PC-9 (cell line): ENCODE data around the gene PPM1J. TPM values are rescaled to one million over a fixed set of nuclear protein-coding genes. Genes with fewer than 3 reads are reported as not detected.

Experiments used
- BruUV-seq: library from RNA; stranded (reverse); fragments of 400-500 nt; replicated peaks from 2 replicates; lab custom pipeline; 2021; lab: Mats Ljungman, UMichigan
- CTCF ChIA-PET: fragments of 300-600 bp; sonication (Branson Sonifier 250); formaldehyde crosslinking; loops from one replicate; lab custom pipeline; 2022; ENCODE audit warnings: antibody characterized with exemption; lab: Charles Lee
- POLR2A ChIA-PET: fragments of 300-600 bp; sonication (Branson Sonifier 250); formaldehyde crosslinking; loops from one replicate; lab custom pipeline; 2022; ENCODE audit warnings: antibody characterized with exemption; ENCODE audit not compliant: unreplicated experiment; lab: Charles Lee
- DNase-seq, 2 experiments: peaks; one replicate each; pipeline versions ENCODE4 v3.0.0 to v3.0.0-alpha.2; 2015 to 2022; ENCODE audit warnings: mixed read lengths in 1 of 2
- H2AFZ ChIP-seq: fragments of 200-600 bp; sonication (generic); 2 replicates; pipeline ENCODE4 v1.8.1; 2017; ENCODE audit warnings: antibody characterized with exemption
- H3F3A ChIP-seq: fragments of 200-600 bp; sonication (generic); 2 replicates; pipeline ENCODE4 v1.8.1; 2017; ENCODE audit warnings: antibody characterized with exemption, mild to moderate bottlenecking, low read depth; ENCODE audit not compliant: insufficient read depth
- H3K27ac ChIP-seq: fragments of 200-600 bp; sonication (generic); 2 replicates; pipeline ENCODE4 v1.6.1; 2016; ENCODE audit warnings: mixed run types
- H3K27me3 ChIP-seq: fragments of 200-600 bp; sonication (generic); 2 replicates; pipeline ENCODE4 v1.6.1; 2016; ENCODE audit warnings: low read depth, mixed run types; ENCODE audit not compliant: insufficient read depth
- H3K36me3 ChIP-seq: fragments of 200-600 bp; sonication (generic); 2 replicates; pipeline ENCODE4 v1.6.1; 2016; ENCODE audit warnings: low read depth, mixed run types
- H3K4me1 ChIP-seq: fragments of 200-600 bp; sonication (generic); replicated peaks from 2 replicates; pipeline ENCODE4 v1.6.1; 2016; ENCODE audit warnings: mixed run types; ENCODE audit not compliant: insufficient read depth
- H3K4me2 ChIP-seq: fragments of 200-600 bp; sonication (generic); 2 replicates; pipeline ENCODE4 v1.6.1; 2017; ENCODE audit warnings: mixed run types
- H3K4me3 ChIP-seq: fragments of 200-600 bp; sonication (generic); 2 replicates; pipeline ENCODE4 v1.6.1; 2016; ENCODE audit warnings: mixed run types
- H3K79me2 ChIP-seq: fragments of 200-600 bp; sonication (generic); 2 replicates; pipeline ENCODE4 v1.6.1; 2017; ENCODE audit warnings: low read depth, mixed run types
- H3K9me2 ChIP-seq: fragments of 200-600 bp; sonication (generic); 2 replicates; pipeline ENCODE4 v1.8.1; 2017; ENCODE audit warnings: mild to moderate bottlenecking; ENCODE audit not compliant: insufficient read depth
- H3K9me3 ChIP-seq: fragments of 200-600 bp; sonication (generic); 2 replicates; pipeline ENCODE4 v1.8.1; 2016; ENCODE audit warnings: low read depth; ENCODE audit not compliant: insufficient read depth
- H4K20me1 ChIP-seq: fragments of 200-600 bp; sonication (generic); 2 replicates; pipeline ENCODE4 v1.8.1; 2017; ENCODE audit not compliant: insufficient read depth
- CTCF ChIP-seq: fragments of 200-600 bp; sonication (generic); conservative IDR thresholded peaks from 2 replicates; pipeline ENCODE4 v1.6.1; 2017; ENCODE audit warnings: mixed run types, antibody characterized with exemption, mild to moderate bottlenecking, moderate library complexity
- EZH2 ChIP-seq: fragments of 200-600 bp; sonication (generic); IDR thresholded peaks from 2 replicates; pipeline ENCODE4 v1.8.0; 2017; ENCODE audit warnings: antibody characterized with exemption, low read depth
- intact Hi-C: fragments of 100-400 bp; cut with micrococcal nuclease; formaldehyde crosslinking; loops from one replicate; pipeline ENCODE4 v1.10.0; 2022; ENCODE audit not compliant: unreplicated experiment
- total RNA-seq: library from RNA; stranded (reverse); gene quantifications from 2 replicates; pipeline ENCODE4 v1.2.3, GENCODE V29; 2021

Gene PPM1J
- total RNA-seq, 1 experiment from 2014 or later = 6.0 TPM

- Histone ChIP-seq H3K9me2 (no peaks in the 10 kb centered on the region), H3K4me1 (peaks cover 75% of the 10 kb centered on the region), H3K27ac (no peak overlapping the region), H3K27me3 (no peaks in the 10 kb centered on the region), H3K4me3 (no peak overlapping the region), H2AFZ (no peak overlapping the region), H3K4me2 (no peak overlapping the region), H4K20me1 (no peaks in the 10 kb centered on the region), H3K36me3 (peaks cover 27% of the 10 kb centered on the region), H3K79me2 (peaks cover 44% of the 10 kb centered on the region), H3F3A (peaks cover 53% of the 10 kb centered on the region), H3K9me3 (no peaks in the 10 kb centered on the region)
- POLR2A ChIA-PET = interaction anchor here (0.6 to 0.7 kb wide), 2 partner anchors 28 to 889 kb away, joined by 3 to 5 read pairs; no protein-coding TSS in a partner anchor
- TF ChIP-seq EZH2 (no peak), CTCF (no peak)
- no TSS peak for BruUV-seq
- no peak for DNase-seq
- intact Hi-C loops = loop anchor here (10.0 kb wide), 1 partner anchor 238 kb away; no protein-coding TSS in a partner anchor
- CTCF ChIA-PET = no interaction called here
Observed at GRCh38 chr1:112702420-112703261, 12.5 kb downstream of the PPM1J start.

GRCh38 chr1:112702067-112702395 is 13.1 kb downstream of the PPM1J start:
- ChIA-PET POLR2A (interaction anchor here (0.5 to 0.6 kb wide), 2 partner anchors 27 to 264 kb away, joined by 3 read pairs; no protein-coding TSS in a partner anchor), CTCF (no interaction called here)
- H3K4me1 ChIP-seq = peaks cover 73% of the 10 kb centered on the region
- H3K79me2 ChIP-seq = peaks cover 44% of the 10 kb centered on the region
- no peaks in the 10 kb centered on the region for H3K9me2 ChIP-seq
- peaks cover 27% of the 10 kb centered on the region for H3K36me3 ChIP-seq
- H3K27ac ChIP-seq = 0 out of 2 replicates have a peak overlapping the region, but pooled peaks have one; percentile 49
- DNase-seq = no peak
- intact Hi-C loops = loop anchor here (10.0 kb wide), 1 partner anchor 237 kb away; no protein-coding TSS in a partner anchor
- BruUV-seq = no TSS peak
- no peaks in the 10 kb centered on the region for H3K27me3 ChIP-seq
- TF ChIP-seq EZH2 (no peak), CTCF (no peak)
- H2AFZ ChIP-seq = no peak overlapping the region
- peaks cover 59% of the 10 kb centered on the region for H3F3A ChIP-seq
- H3K4me2 ChIP-seq = peak overlapping the region; percentile 64
- no peak overlapping the region for H3K4me3 ChIP-seq
- H4K20me1 ChIP-seq = no peaks in the 10 kb centered on the region
- H3K9me3 ChIP-seq = no peaks in the 10 kb centered on the region

GRCh38 chr1:112701227-112702066 is 13.7 kb downstream of the PPM1J start:
- Histone ChIP-seq H3K9me3 (no peaks in the 10 kb centered on the region), H3K4me1 (peaks cover 73% of the 10 kb centered on the region), H3F3A (peaks cover 63% of the 10 kb centered on the region), H3K4me3 (no peak overlapping the region), H3K36me3 (peaks cover 27% of the 10 kb centered on the region), H3K27me3 (no peaks in the 10 kb centered on the region), H4K20me1 (no peaks in the 10 kb centered on the region), H2AFZ (no peak overlapping the region), H3K9me2 (no peaks in the 10 kb centered on the region), H3K79me2 (peaks cover 40% of the 10 kb centered on the region), H3K4me2 (peak overlapping the region; percentile 64), H3K27ac (peak overlapping the region; percentile 49)
- POLR2A ChIA-PET = interaction anchor here (0.5 kb wide), 1 partner anchor 264 kb away, joined by 3 read pairs; no protein-coding TSS in a partner anchor
- BruUV-seq = TSS peak; percentile 16
- DNase-seq = no peak
- CTCF ChIA-PET = no interaction called here
- TF ChIP-seq EZH2 (no peak), CTCF (no peak)
- intact Hi-C loops = loop anchor here (10.0 kb wide), 1 partner anchor 237 kb away; no protein-coding TSS in a partner anchor
